ENCODE data around the gene TLCD3B. TPM values are rescaled to one million over a fixed set of nuclear protein-coding genes. Genes with fewer than 3 reads are reported as not detected.

The TLCD3B gene
- total and polyA plus RNA-seq, 7 donors: 0.54 TPM; not detected in 6

DNA sequence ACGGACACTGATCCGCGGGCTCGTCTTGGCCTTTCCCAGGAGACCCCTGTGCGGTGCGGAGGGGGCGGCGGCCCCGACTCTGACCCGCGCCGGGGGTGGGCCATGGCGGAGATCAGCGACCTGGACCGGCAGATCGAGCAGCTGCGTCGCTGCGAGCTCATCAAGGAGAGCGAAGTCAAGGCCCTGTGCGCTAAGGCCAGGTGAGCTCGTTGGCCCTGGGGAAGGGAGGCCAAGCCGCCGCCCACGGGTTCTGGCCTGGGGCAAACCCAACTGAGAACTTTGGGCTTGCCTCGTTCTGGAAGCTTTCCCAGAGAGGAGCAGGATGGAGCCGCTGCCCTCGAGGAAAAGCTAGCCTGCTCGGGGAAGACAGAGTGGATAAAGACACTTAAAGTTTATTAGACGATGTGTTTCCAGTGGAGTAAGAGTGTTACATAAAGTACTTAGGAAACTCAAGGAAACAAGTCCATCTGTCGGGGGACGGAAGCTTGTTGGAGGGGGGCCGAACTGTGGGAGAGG is 45.3 kb upstream of the TLCD3B start:
- Histone ChIP-seq H3K27ac (peak overlapping the region; percentile 87 to 95 (median 90)), H3K36me3 (peaks cover 8 to 64% (median 27%) of the 10 kb centered on the region in 4 donors), H3K4me1 (peaks cover 0 to 36% (median 32%) of the 10 kb centered on the region in 4 donors), H3K27me3 (no peaks in the 10 kb centered on the region), H3K9me3 (no peaks in the 10 kb centered on the region), H3K4me3 (peak overlapping the region; percentile 92 to 99 (median 96))
- DNase-seq: no peak
- TF ChIP-seq EP300 (IDR thresholded peaks at IDR 0.05) (no peak), CTCF (IDR thresholded peaks at IDR 0.05) (no peak), POLR2AphosphoS5 (IDR thresholded peaks at IDR 0.05) (no peak), POLR2A (IDR thresholded peaks at IDR 0.05) (no peak)
- WGBS, 2 donors: 0 to 2% methylated on average over 33 of the region's 33 CpGs
- intact Hi-C loops (cut with DNase I): no loop called here

GRCh38 chr16:30075503-30076275 is 44.6 kb upstream of the TLCD3B start, which contains the start of gene PPP4C:
PPP4C (plus strand) TSS chr16:30075994; CDS start chr16:30076378, 384 bp downstream.
- peak; percentile 97 for DNase-seq
- no peaks in the 10 kb centered on the region for H3K27me3 ChIP-seq
- H3K9me3 ChIP-seq: no peaks in the 10 kb centered on the region
- H3K4me3 ChIP-seq: peak within 1 kb of the TSS; percentile 92 to 99 (median 96)
- peak in 1 of 4 donors; percentile 7 for TF ChIP-seq EP300 (IDR thresholded peaks at IDR 0.05)
- peak; percentile 86 to 96 (median 90) for TF ChIP-seq POLR2AphosphoS5 (IDR thresholded peaks at IDR 0.05)
- no peak for TF ChIP-seq CTCF (IDR thresholded peaks at IDR 0.05)
- peak; percentile 80 to 84 for TF ChIP-seq POLR2A (IDR thresholded peaks at IDR 0.05)
- peak within 1 kb of the TSS; percentile 87 to 95 (median 90) for H3K27ac ChIP-seq
- 1% methylated on average over 67 of the region's 67 CpGs for WGBS, 2 donors
- intact Hi-C loops (cut with DNase I): no loop called here
- H3K4me1 ChIP-seq: peaks cover 0 to 42% (median 33%) of the 10 kb centered on the region in 4 donors
- peaks cover 14 to 64% (median 27%) of the 10 kb centered on the region in 4 donors for H3K36me3 ChIP-seq

DNA sequence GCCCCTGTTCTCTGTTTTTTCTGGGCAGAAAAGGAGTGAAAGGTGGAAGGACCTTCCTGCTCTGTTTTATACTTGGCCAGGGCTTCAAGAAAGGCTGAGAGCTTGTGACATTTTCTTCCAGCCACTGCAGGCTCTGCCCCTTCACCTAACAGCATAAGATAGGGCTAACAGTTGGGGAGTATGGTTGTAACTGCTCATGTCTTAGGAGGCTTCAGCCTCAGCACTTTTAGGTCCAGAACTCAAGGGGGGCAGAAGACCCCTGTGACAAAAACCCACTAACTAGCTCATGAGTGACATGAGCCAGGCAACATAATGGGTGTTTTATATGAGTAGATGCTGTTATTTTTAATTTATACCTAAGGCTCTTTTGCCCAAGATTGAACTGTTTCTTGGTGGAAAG is 39.4 kb upstream of the TLCD3B start:
- DNase-seq: no peak
- intact Hi-C loops (cut with DNase I): loop anchor here (2.0 kb wide), 1 partner anchor 20 kb away; the partner anchor contains the start of gene TBX6
- no peaks in the 10 kb centered on the region for H3K9me3 ChIP-seq
- peaks cover 47 to 68% (median 53%) of the 10 kb centered on the region in 4 donors for H3K36me3 ChIP-seq
- no peak for TF ChIP-seq CTCF (IDR thresholded peaks at IDR 0.05)
- H3K27ac ChIP-seq: peak overlapping the region; percentile 96 to 100 (median 98)
- peaks cover 0 to 56% (median 47%) of the 10 kb centered on the region in 4 donors for H3K4me1 ChIP-seq
- H3K27me3 ChIP-seq: no peaks in the 10 kb centered on the region
- H3K4me3 ChIP-seq: peak overlapping the region in 1 of 4 donors; percentile 30

GRCh38 chr16:30069611-30070462 is 38.8 kb upstream of the TLCD3B start:
- H3K4me3 ChIP-seq: peak overlapping the region in 2 of 4 donors; percentile 0 to 30
- H3K9me3 ChIP-seq: no peaks in the 10 kb centered on the region
- H3K36me3 ChIP-seq: peaks cover 47 to 68% (median 53%) of the 10 kb centered on the region in 4 donors
- no peaks in the 10 kb centered on the region for H3K27me3 ChIP-seq
- WGBS, 2 donors: 80 to 87% methylated on average over 31 of the region's 31 CpGs
- peaks cover 0 to 51% (median 43%) of the 10 kb centered on the region in 4 donors for H3K4me1 ChIP-seq
- H3K27ac ChIP-seq: peak overlapping the region; percentile 96 to 100 (median 98)
- intact Hi-C loops (cut with DNase I): loop anchor here (2.0 to 5.0 kb wide), 2 partner anchors 21 to 258 kb away; partner anchors contain the start of genes PRRT2 and TBX6
- peak; percentile 89 for DNase-seq
- TF ChIP-seq POLR2AphosphoS5 (IDR thresholded peaks at IDR 0.05): peak in 1 of 4 donors; percentile 19
- no peak for TF ChIP-seq CTCF (IDR thresholded peaks at IDR 0.05)
